Endothelial cell of umbilical vein (primary cell): ENCODE data around the gene HAUS5. TPM values are rescaled to one million over a fixed set of nuclear protein-coding genes. Genes with fewer than 3 reads are reported as not detected.
"Not testable (repeated sequence)": the region's sequence is repeated elsewhere in the genome, so short reads cannot be mapped to it uniquely, and the experiment has no call there.

Source experiments
- BruUV-seq: library from RNA; stranded (reverse); fragments of 400-500 nt; replicated peaks from 2 replicates; lab custom pipeline; 2021; lab: Mats Ljungman, UMichigan
- CTCF ChIA-PET: fragments of 300-600, 350-600 bp; sonication (Branson Sonifier 250); formaldehyde crosslinking; loops from one replicate; lab custom pipeline; 2021; ENCODE audit warnings: antibody characterized with exemption, inconsistent platforms; lab: Charles Lee
- POLR2A ChIA-PET: fragments of 300-600, 350-600 bp; sonication (Branson Sonifier 250); formaldehyde crosslinking; loops from one replicate; lab custom pipeline; 2021; ENCODE audit warnings: antibody characterized with exemption, inconsistent platforms; lab: Charles Lee
- DNase-seq: peaks from one replicate; pipeline ENCODE4 v3.0.0-alpha.2; 2011; ENCODE audit warnings: low read depth, low spot score
- FAIRE-seq: peaks from 2 replicates; lab custom pipeline; 2011; peaks lifted over from hg19 to GRCh38; lab: Jason Lieb, UNC
- H2AFZ ChIP-seq: 2 replicates; pipeline ENCODE4 v1.6.0; 2012; ENCODE audit warnings: low read depth, low read length, control low read depth, inconsistent platforms
- H3K27ac ChIP-seq: 2 replicates; pipeline ENCODE4 v1.5.1; 2011; ENCODE audit warnings: low read depth, mild to moderate bottlenecking, control low read depth, low read length, moderate library complexity; ENCODE audit not compliant: insufficient read depth
- H3K27me3 ChIP-seq, 2 experiments: 2 replicates each; pipeline versions ENCODE4 v1.6.0 to v1.6.1; 2011; ENCODE audit warnings: low read length in 2 of 2, mixed read lengths in 1 of 2; ENCODE audit not compliant: control insufficient read depth in 2 of 2, insufficient read depth in 2 of 2
- H3K36me3 ChIP-seq, 2 experiments: 2 replicates in 1 of 2; 3 replicates in 1 of 2; pipeline ENCODE4 v1.5.1; 2011; ENCODE audit warnings: low read length in 2 of 2, mild to moderate bottlenecking in 1 of 2, moderate library complexity in 1 of 2; ENCODE audit not compliant: control insufficient read depth in 2 of 2, insufficient read depth in 2 of 2; ENCODE audit errors: extremely low read depth in 1 of 2
- H3K4me1 ChIP-seq: 3 replicates; pipeline ENCODE4 v1.5.1; 2011; ENCODE audit warnings: mild to moderate bottlenecking, low read length; ENCODE audit not compliant: control insufficient read depth, insufficient read depth; ENCODE audit errors: extremely low read depth
- H3K4me2 ChIP-seq: 2 replicates; pipeline ENCODE4 v1.6.1; 2011; ENCODE audit warnings: low read length, control low read depth, mixed read lengths; ENCODE audit not compliant: insufficient read depth
- H3K4me3 ChIP-seq, 3 experiments: fragments of 200-600 bp in 1 of 3; sonication (generic), shearing (Covaris generic) in 1 of 3; replicated peaks in 1 of 3; 2 replicates each; pipeline ENCODE4 v1.5.1; 2011 to 2016; ENCODE audit warnings: control low read depth in 3 of 3, low read length in 3 of 3, mild to moderate bottlenecking in 2 of 3, inconsistent platforms in 1 of 3, low read depth in 1 of 3, moderate library complexity in 1 of 3; ENCODE audit not compliant: insufficient read depth in 1 of 3
- H3K79me2 ChIP-seq: 2 replicates; pipeline ENCODE4 v1.6.0; 2012; ENCODE audit warnings: low read length, inconsistent platforms; ENCODE audit not compliant: control insufficient read depth, insufficient read depth
- H3K9ac ChIP-seq: replicated peaks from 2 replicates; pipeline ENCODE3; 2011; ENCODE audit warnings: low read length, control low read depth; ENCODE audit not compliant: insufficient read depth; ENCODE audit errors: extremely low read depth
- H3K9me1 ChIP-seq: replicated peaks from 3 replicates; pipeline ENCODE4 v1.6.0; 2011; ENCODE audit warnings: mild to moderate bottlenecking, low read length; ENCODE audit not compliant: control insufficient read depth, insufficient read depth; ENCODE audit errors: extremely low read depth
- H3K9me3 ChIP-seq: replicated peaks from 2 replicates; pipeline ENCODE4 v1.5.1; 2012; ENCODE audit warnings: low read length, inconsistent platforms; ENCODE audit not compliant: control insufficient read depth, insufficient read depth
- H4K20me1 ChIP-seq: replicated peaks from 2 replicates; pipeline ENCODE3; 2011; ENCODE audit warnings: mild to moderate bottlenecking, low read length; ENCODE audit not compliant: control insufficient read depth, insufficient read depth; ENCODE audit errors: extremely low read depth
- EZH2 ChIP-seq: IDR thresholded peaks from 2 replicates; pipeline ENCODE4 v1.6.1; 2012; ENCODE audit warnings: borderline replicate concordance, low read depth, mild to moderate bottlenecking, moderate library complexity, low read length, inconsistent platforms; ENCODE audit not compliant: severe bottlenecking
- FOS ChIP-seq: IDR thresholded peaks from 2 replicates; pipeline ENCODE4 v1.6.1; 2011; ENCODE audit warnings: mild to moderate bottlenecking, low read length, moderate library complexity, borderline replicate concordance; ENCODE audit not compliant: insufficient read depth
- GATA2 ChIP-seq: IDR thresholded peaks from 2 replicates; pipeline ENCODE4 v1.7.0; 2011; ENCODE audit warnings: low read depth, mild to moderate bottlenecking, moderate library complexity, mixed read lengths, low read length; ENCODE audit not compliant: insufficient read length, insufficient read depth
- JUN ChIP-seq: IDR thresholded peaks from 2 replicates; pipeline ENCODE4 v1.6.1; 2011; ENCODE audit warnings: borderline replicate concordance, low read depth; ENCODE audit not compliant: insufficient read length, insufficient read depth
- MAX ChIP-seq: IDR thresholded peaks from 2 replicates; pipeline ENCODE4 v1.6.1; 2011; ENCODE audit not compliant: insufficient read depth, insufficient read length
- MYC ChIP-seq: IDR thresholded peaks from one replicate; pipeline ENCODE4 v1.6.1; 2011; ENCODE audit warnings: mild to moderate bottlenecking, low read depth, low read length
- POLR2A ChIP-seq: IDR thresholded peaks from 2 replicates; pipeline ENCODE4 v1.6.1; 2012; ENCODE audit warnings: low read depth, mild to moderate bottlenecking, control low read depth, low read length
- POLR2AphosphoS5 ChIP-seq: IDR thresholded peaks from 2 replicates; pipeline ENCODE4 v1.6.1; 2012; ENCODE audit warnings: low read depth, mild to moderate bottlenecking, control low read depth, low read length, moderate library complexity; ENCODE audit not compliant: insufficient read depth
- dilution Hi-C: fragments of 300-500 bp; cut with MboI; formaldehyde crosslinking; loops from one replicate; pipeline ENCODE4 v1.15.0; 2019; ENCODE audit warnings: low sequenced_read_pairs; ENCODE audit not compliant: extremely low pct_ligation_motif_present
- intact Hi-C: fragments of 100-400 bp; cut with micrococcal nuclease; formaldehyde crosslinking; loops from one replicate; pipeline ENCODE4 v1.10.0; 2022
- polyA plus RNA-seq, 4 experiments: library from polyadenylated mRNA; depleted of rRNA in 3 of 4; stranded (reverse) in 3 of 4; unstranded in 1 of 4; fragments of >200 nt; gene quantifications; 2 replicates each; pipeline versions ENCODE4 v1.2.1 to v1.2.3, GENCODE V29; 2011 to 2012; ENCODE audit warnings: missing spikeins in 1 of 4
- total RNA-seq: library from RNA; stranded (reverse); gene quantifications from 2 replicates; pipeline ENCODE4 v1.2.3, GENCODE V29; 2021
- TF ChIP-seq, protein P1 (sequence below), 2 donors: IDR thresholded peaks; 1 replicate in 1 of 2; 2 replicates in 1 of 2; pipeline ENCODE4 v1.5.1; 2011; ENCODE audit warnings: low read length in 2 of 2, mild to moderate bottlenecking in 2 of 2, moderate library complexity in 2 of 2, control low read depth in 1 of 2, inconsistent platforms in 1 of 2, low read depth in 1 of 2; ENCODE audit not compliant: insufficient read depth in 1 of 2; ENCODE audit errors: extremely low read depth in 1 of 2

HAUS5 gene
- total and polyA plus RNA-seq, 2 donors (not counting 3 experiments of a cell fraction or from before 2014, with no cell fraction given), result 8.9 to 19.0 TPM

DNA sequence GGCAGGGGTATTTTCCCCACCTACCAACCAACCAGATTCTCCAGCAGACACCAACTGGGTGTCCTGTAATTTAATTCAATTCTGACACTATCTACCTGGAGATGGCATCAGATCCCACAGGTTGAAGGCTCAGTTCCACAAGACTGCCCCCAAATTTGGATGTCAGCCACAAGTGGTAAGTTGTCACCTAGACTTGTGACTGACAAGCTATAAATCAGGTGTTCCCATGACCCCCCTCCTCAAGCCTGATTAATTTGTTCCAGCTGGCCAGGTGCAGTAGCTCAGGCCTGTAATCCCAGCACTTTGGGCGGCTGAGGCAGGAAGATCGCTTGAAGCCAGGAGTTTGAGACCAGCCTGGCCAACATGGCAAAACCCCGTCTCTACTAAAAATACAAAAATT, 10.6 kb upstream of the HAUS5 start:
- POLR2A ChIA-PET, result no interaction called here
- H4K20me1 ChIP-seq, result no peaks in the 10 kb centered on the region
- H3K9me3 ChIP-seq, result no peaks in the 10 kb centered on the region
- no peaks in the 10 kb centered on the region for H3K79me2 ChIP-seq
- no peaks in the 10 kb centered on the region for H3K9me1 ChIP-seq
- DNase-seq (no peak), FAIRE-seq (no peak)
- H3K27ac ChIP-seq, result no peak overlapping the region
- TF ChIP-seq, protein P1, sequence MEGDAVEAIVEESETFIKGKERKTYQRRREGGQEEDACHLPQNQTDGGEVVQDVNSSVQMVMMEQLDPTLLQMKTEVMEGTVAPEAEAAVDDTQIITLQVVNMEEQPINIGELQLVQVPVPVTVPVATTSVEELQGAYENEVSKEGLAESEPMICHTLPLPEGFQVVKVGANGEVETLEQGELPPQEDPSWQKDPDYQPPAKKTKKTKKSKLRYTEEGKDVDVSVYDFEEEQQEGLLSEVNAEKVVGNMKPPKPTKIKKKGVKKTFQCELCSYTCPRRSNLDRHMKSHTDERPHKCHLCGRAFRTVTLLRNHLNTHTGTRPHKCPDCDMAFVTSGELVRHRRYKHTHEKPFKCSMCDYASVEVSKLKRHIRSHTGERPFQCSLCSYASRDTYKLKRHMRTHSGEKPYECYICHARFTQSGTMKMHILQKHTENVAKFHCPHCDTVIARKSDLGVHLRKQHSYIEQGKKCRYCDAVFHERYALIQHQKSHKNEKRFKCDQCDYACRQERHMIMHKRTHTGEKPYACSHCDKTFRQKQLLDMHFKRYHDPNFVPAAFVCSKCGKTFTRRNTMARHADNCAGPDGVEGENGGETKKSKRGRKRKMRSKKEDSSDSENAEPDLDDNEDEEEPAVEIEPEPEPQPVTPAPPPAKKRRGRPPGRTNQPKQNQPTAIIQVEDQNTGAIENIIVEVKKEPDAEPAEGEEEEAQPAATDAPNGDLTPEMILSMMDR (IDR thresholded peaks at IDR 0.05; ENCODE audit: extremely low read depth in 1 of 2, insufficient read depth in 1 of 2, low read depth in 1 of 2, low read length in 2 of 2), result no peak
- TF ChIP-seq MYC, result no peak
- no peak for TF ChIP-seq JUN
- no peak for TF ChIP-seq MAX
- no peak for TF ChIP-seq EZH2
- TF ChIP-seq GATA2, result no peak
- no peak for TF ChIP-seq POLR2A
- no peak for TF ChIP-seq FOS
- no peak for TF ChIP-seq POLR2AphosphoS5
- intact Hi-C loops (no loop called here), dilution Hi-C loops (no loop called here)
- BruUV-seq, result no TSS peak
- no peak overlapping the region for H3K4me2 ChIP-seq
- H3K9ac ChIP-seq, result no peak overlapping the region
- no peaks in the 10 kb centered on the region for H3K36me3 ChIP-seq
- CTCF ChIA-PET, result interaction anchor here (0.6 kb wide), 1 partner anchor 105 kb away, joined by 3 read pairs; no protein-coding TSS in a partner anchor
- H3K4me3 ChIP-seq, result no peak overlapping the region
- no peaks in the 10 kb centered on the region for H3K27me3 ChIP-seq
- H3K4me1 ChIP-seq, result no peaks in the 10 kb centered on the region
- H2AFZ ChIP-seq, result no peak overlapping the region

DNA sequence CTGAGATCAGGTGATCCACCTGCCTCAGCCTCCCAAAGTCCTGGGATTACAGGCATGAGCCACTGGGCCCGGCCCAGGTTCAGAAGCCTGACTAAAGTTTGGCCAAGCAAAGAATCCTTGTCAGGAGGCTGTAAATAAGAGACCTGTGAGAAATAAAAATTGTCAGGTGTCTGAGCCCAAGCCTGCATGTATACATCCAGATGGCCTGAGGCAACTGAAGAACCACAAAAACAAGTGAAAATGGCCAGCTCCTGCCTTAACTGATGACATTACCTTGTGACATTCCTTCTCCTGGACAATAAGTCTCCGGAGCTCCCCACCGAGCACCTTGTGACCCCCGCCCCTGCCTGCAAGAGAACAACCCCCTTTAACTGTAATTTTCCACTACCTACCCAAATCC, 8.1 kb upstream of the HAUS5 start:
- H3K36me3 ChIP-seq, H4K20me1 ChIP-seq, POLR2A ChIA-PET, H3K4me1 ChIP-seq, intact Hi-C loops, FAIRE-seq, H3K9me3 ChIP-seq, H3K4me2 ChIP-seq, H3K9me1 ChIP-seq, H3K4me3 ChIP-seq, DNase-seq, BruUV-seq, H3K9ac ChIP-seq, H3K27ac ChIP-seq, H2AFZ ChIP-seq, H3K79me2 ChIP-seq, H3K27me3 ChIP-seq, dilution Hi-C loops: not testable (repeated sequence)
- CTCF ChIA-PET, result interaction anchor here (1.4 kb wide), 1 partner anchor 94 kb away, joined by 4 read pairs; no protein-coding TSS in a partner anchor

DNA sequence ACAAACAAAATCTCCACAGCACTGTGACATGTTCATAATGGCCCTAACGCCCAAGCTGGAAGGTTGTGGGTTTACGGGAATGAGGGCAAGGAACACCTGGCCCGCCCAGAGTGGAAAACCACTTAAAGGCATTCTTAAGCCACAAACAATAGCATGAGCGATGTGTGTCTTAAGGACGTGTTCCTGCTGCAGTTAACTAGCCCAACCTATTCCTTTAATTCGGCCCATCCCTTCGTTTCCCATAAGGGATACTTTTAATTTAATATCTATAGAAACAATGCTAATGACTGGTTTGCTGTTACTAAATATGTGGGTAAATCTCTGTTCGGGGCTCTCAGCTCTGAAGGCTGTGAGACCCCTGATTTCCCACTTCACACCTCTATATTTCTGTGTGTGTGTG, 5.4 kb upstream of the HAUS5 start:
- H3K27ac ChIP-seq, H3K4me3 ChIP-seq, dilution Hi-C loops, DNase-seq, H3K9ac ChIP-seq, FAIRE-seq, H2AFZ ChIP-seq, H3K9me3 ChIP-seq, H3K36me3 ChIP-seq, intact Hi-C loops, H3K79me2 ChIP-seq, CTCF ChIA-PET, H4K20me1 ChIP-seq, H3K27me3 ChIP-seq, H3K9me1 ChIP-seq, POLR2A ChIA-PET, H3K4me2 ChIP-seq, BruUV-seq, H3K4me1 ChIP-seq: not testable (repeated sequence)
